K562 (cell line): ENCODE results near the gene COPS6. TPM values are rescaled to one million over a fixed set of nuclear protein-coding genes. Genes with fewer than 3 reads are reported as not detected.

Source experiments
- ATAC-seq: fragments of 200-7000 bp; cut with Tn5 transposase; 3 replicates; pipeline ENCODE4 v1.9.1; 2020; ENCODE audit warnings: moderate library complexity
- BruUV-seq: library from RNA; stranded (reverse); fragments of 400-500 nt; replicated peaks from 2 replicates; lab custom pipeline; 2021; lab: Mats Ljungman, UMichigan
- CTCF ChIA-PET: fragments of 300-600 bp; formaldehyde crosslinking; extraction: SDS; loops from one replicate; lab custom pipeline; 2021; ENCODE audit warnings: low intra/inter-chr PET ratio; lab: Yijun Ruan, JAX
- POLR2A ChIA-PET: fragments of 300-600, 350-650 bp; sonication (Branson Sonifier 250); formaldehyde crosslinking; extraction: SDS; loops from one replicate; lab custom pipeline; 2021; ENCODE audit warnings: antibody characterized with exemption, inconsistent platforms; lab: Yijun Ruan, JAX
- DNase-seq, 4 experiments: peaks; one replicate each; pipeline versions ENCODE4 v3.0.0 to v3.0.0-alpha.2; 2011 to 2018; ENCODE audit warnings: low spot score in 3 of 4, mixed read lengths in 3 of 4; ENCODE audit errors: extremely low read depth in 1 of 4
- FAIRE-seq: peaks from 2 replicates; lab custom pipeline; 2011; peaks lifted over from hg19 to GRCh38; lab: Jason Lieb, UNC
- H2AFZ ChIP-seq: 2 replicates; pipeline ENCODE4 v1.6.0; 2011; ENCODE audit warnings: low read depth, low read length, control low read depth, inconsistent platforms
- H3K27ac ChIP-seq: fragments of 200-600 bp; 3 replicates; pipeline ENCODE4 v1.8.0; 2011; ENCODE audit warnings: low read depth, mild to moderate bottlenecking, control low read depth, inconsistent platforms, low read length, moderate library complexity, mixed read lengths; ENCODE audit errors: extremely low read depth
- H3K27me3 ChIP-seq, 2 experiments: fragments of 300-600 bp in 1 of 2; 2 replicates in 1 of 2; 3 replicates in 1 of 2; pipeline versions ENCODE4 v1.6.0 to v1.8.0; 2011; ENCODE audit warnings: inconsistent platforms in 2 of 2, low read length in 2 of 2, mild to moderate bottlenecking in 1 of 2, mixed read lengths in 1 of 2, moderate library complexity in 1 of 2; ENCODE audit not compliant: control insufficient read depth in 2 of 2, insufficient read depth in 2 of 2
- H3K36me3 ChIP-seq: fragments of 300-600 bp; 3 replicates; pipeline ENCODE4 v1.8.0; 2011; ENCODE audit warnings: mild to moderate bottlenecking, low read length, inconsistent platforms; ENCODE audit not compliant: control insufficient read depth, insufficient read depth
- H3K4me1 ChIP-seq, 2 experiments: fragments of 200-600 bp in 1 of 2; replicated peaks in 1 of 2; 2 replicates in 1 of 2; 3 replicates in 1 of 2; pipeline versions ENCODE4 v1.5.1 to v1.8.0; 2011; ENCODE audit warnings: inconsistent platforms in 2 of 2, low read length in 2 of 2, mild to moderate bottlenecking in 1 of 2, mixed read lengths in 1 of 2, moderate library complexity in 1 of 2; ENCODE audit not compliant: control insufficient read depth in 2 of 2, insufficient read depth in 2 of 2
- H3K4me2 ChIP-seq: 2 replicates; pipeline ENCODE4 v1.6.1; 2011; ENCODE audit warnings: low read length, control low read depth, inconsistent platforms, mixed read lengths; ENCODE audit not compliant: insufficient read depth
- H3K4me3 ChIP-seq: fragments of 200-600 bp; sonication (generic), shearing (Covaris generic); 2 replicates; pipeline ENCODE4 v1.5.1; 2016; ENCODE audit warnings: control low read depth, inconsistent platforms
- H3K79me2 ChIP-seq: fragments of 200-600 bp; 3 replicates; pipeline ENCODE4 v1.8.0; 2011; ENCODE audit warnings: low read length, inconsistent platforms; ENCODE audit not compliant: control insufficient read depth, insufficient read depth
- H3K9ac ChIP-seq, 2 experiments: 2 replicates each; pipeline versions ENCODE4 v1.6.0 to v1.6.1; 2011; ENCODE audit warnings: low read depth in 2 of 2, low read length in 2 of 2, control low read depth in 1 of 2, inconsistent platforms in 1 of 2, mild to moderate bottlenecking in 1 of 2, mixed read lengths in 1 of 2; ENCODE audit not compliant: insufficient read depth in 1 of 2
- H3K9me1 ChIP-seq: one replicate; pipeline ENCODE4 v1.6.0; 2011; ENCODE audit warnings: inconsistent platforms, mild to moderate bottlenecking, low read length, moderate library complexity; ENCODE audit not compliant: control insufficient read depth, insufficient read depth
- H3K9me3 ChIP-seq: replicated peaks from 2 replicates; pipeline ENCODE4 v1.5.1; 2011; ENCODE audit warnings: low read depth, low read length, inconsistent platforms; ENCODE audit not compliant: control insufficient read depth, insufficient read depth
- H4K20me1 ChIP-seq: replicated peaks from 2 replicates; pipeline ENCODE4 v1.6.1; 2011; ENCODE audit warnings: low read length, inconsistent platforms, mixed read lengths; ENCODE audit not compliant: control insufficient read depth, insufficient read depth
- HDAC1 ChIP-seq, 2 experiments: fragments of 450-650 bp; IDR thresholded peaks; 2 replicates each; pipeline ENCODE4 v1.6.1; 2016 to 2017; ENCODE audit warnings: inconsistent platforms in 1 of 2, mild to moderate bottlenecking in 1 of 2, moderate library complexity in 1 of 2
- KAT2B ChIP-seq: IDR thresholded peaks from one replicate; pipeline ENCODE4 v1.6.1; 2012; ENCODE audit warnings: low read depth, mild to moderate bottlenecking, control low read depth, inconsistent platforms, low read length, moderate library complexity
- NFXL1 ChIP-seq: fragments of 450-650 bp; formaldehyde crosslinking; IDR thresholded peaks from 2 replicates; pipeline ENCODE4 v1.4.0; 2021; ENCODE audit warnings: mild to moderate bottlenecking
- NR2C2 ChIP-seq, 2 experiments: fragments of 200-800 bp in 1 of 2; sonication (Bioruptor generic) in 1 of 2; sonication (generic) in 1 of 2; formaldehyde crosslinking in 1 of 2; IDR thresholded peaks; 2 replicates each; pipeline versions ENCODE4 v1.6.1 to v1.8.0; 2016 to 2022; ENCODE audit warnings: mild to moderate bottlenecking in 1 of 2, missing compliant biosample characterization in 1 of 2, missing genetic modification characterization in 1 of 2, missing genetic modification reagents in 1 of 2
- POLR2AphosphoS5 ChIP-seq: IDR thresholded peaks from 2 replicates; pipeline ENCODE4 v1.6.1; 2011; ENCODE audit warnings: mild to moderate bottlenecking, low read depth, low read length, moderate library complexity; ENCODE audit not compliant: control insufficient read depth, insufficient read depth
- POU5F1 ChIP-seq: fragments of 150-350 bp; IDR thresholded peaks from 2 replicates; pipeline ENCODE4 v1.6.1; 2014; ENCODE audit warnings: borderline replicate concordance, low read length, low read depth, mild to moderate bottlenecking; ENCODE audit not compliant: partially characterized antibody
- RBFOX2 ChIP-seq: fragments of 200-400 bp; formaldehyde crosslinking; IDR thresholded peaks from 2 replicates; pipeline ENCODE4 v1.6.1; 2017; ENCODE audit warnings: low read depth, mild to moderate bottlenecking, low read length, moderate library complexity
- RBM22 ChIP-seq: fragments of 200-400 bp; formaldehyde crosslinking; IDR thresholded peaks from 2 replicates; pipeline ENCODE4 v1.6.1; 2018; ENCODE audit warnings: low read length, low read depth; ENCODE audit not compliant: poor library complexity, severe bottlenecking
- SMARCC2 ChIP-seq: fragments of 450-650 bp; IDR thresholded peaks from 2 replicates; pipeline ENCODE4 v1.6.1; 2017; ENCODE audit warnings: antibody characterized with exemption, moderate library complexity, mild to moderate bottlenecking, low read depth
- SPI1 ChIP-seq: IDR thresholded peaks from 2 replicates; pipeline ENCODE4 v1.6.1; 2011; ENCODE audit warnings: low read depth, low read length, control low read depth, borderline replicate concordance
- ZBTB1 ChIP-seq: sonication (generic); formaldehyde crosslinking; IDR thresholded peaks from 2 replicates; pipeline ENCODE4 v1.8.1; 2023; ENCODE audit warnings: missing genetic modification reagents, low read depth, mild to moderate bottlenecking, borderline replicate concordance
- ZC3H4 ChIP-seq: sonication (generic); formaldehyde crosslinking; IDR thresholded peaks from 2 replicates; pipeline ENCODE4 v1.9.0; 2021; ENCODE audit warnings: missing genetic modification reagents, borderline replicate concordance
- ZNF263 ChIP-seq: sonication (generic); formaldehyde crosslinking; IDR thresholded peaks from 2 replicates; pipeline ENCODE4 v1.8.0; 2022; ENCODE audit warnings: mild to moderate bottlenecking, missing genetic modification reagents, borderline replicate concordance
- ZZZ3 ChIP-seq: fragments of 450-650 bp; IDR thresholded peaks from 2 replicates; pipeline ENCODE4 v1.6.1; 2016; ENCODE audit warnings: antibody characterized with exemption, mild to moderate bottlenecking, moderate library complexity
- WGBS: fragments of 100-300 bp; shearing (Covaris generic); methylation state at CpG from one replicate; pipeline ENCODE4 v1.1.6; 2016; ENCODE audit warnings: low coverage, mixed read lengths; ENCODE audit not compliant: insufficient coverage; ENCODE audit errors: missing lambda C conversion rate; 5-methylcytosine and 5-hydroxymethylcytosine counted together
- in situ Hi-C: fragments of 300-500 bp; cut with MboI; formaldehyde crosslinking; loops from 4 replicates; pipeline ENCODE4 v1.15.0; 2018; ENCODE audit warnings: inconsistent platforms, mixed read lengths
- intact Hi-C: fragments of 100-400 bp; cut with micrococcal nuclease; formaldehyde crosslinking; loops from 2 replicates; pipeline ENCODE4 v1.14.2; 2022
- polyA plus RNA-seq, 8 experiments: library from polyadenylated mRNA; depleted of rRNA in 4 of 8; stranded (reverse) in 5 of 8; unstranded in 3 of 8; fragments of >200 nt; fragmentation: Nextera tagmentation in 2 of 8; fragmentation: Illumina TruSeq in 1 of 8; extraction: Ambion mirVana in 2 of 8; extraction: Trizol in 1 of 8; gene quantifications; 2 replicates each; pipeline versions ENCODE4 v1.2.1 to v1.2.3, GENCODE V29; 2011 to 2014; ENCODE audit warnings: inconsistent platforms in 1 of 8, missing spikeins in 1 of 8
- total RNA-seq, 7 experiments: library from RNA; depleted of rRNA in 6 of 7; stranded (reverse); fragments of >200 nt in 6 of 7; fragmentation: Illumina TruSeq in 2 of 7; extraction: Trizol in 2 of 7; gene quantifications; 2 replicates each; pipeline versions ENCODE4 v1.2.1 to v1.2.3, GENCODE V29; 2011 to 2021; ENCODE audit warnings: low replicate concordance in 1 of 7
- TF ChIP-seq, protein P1 (sequence below): fragments of 450-650 bp; formaldehyde crosslinking; IDR thresholded peaks from 2 replicates; pipeline ENCODE4 v1.4.0; 2022; ENCODE audit warnings: mild to moderate bottlenecking, moderate library complexity
- TF ChIP-seq, protein P2 (sequence below): fragments of 450-650 bp; formaldehyde crosslinking; IDR thresholded peaks from 2 replicates; pipeline ENCODE4 v1.4.0; 2020; ENCODE audit warnings: mild to moderate bottlenecking, mixed read lengths

The COPS6 gene
- total and polyA plus RNA-seq, 9 of the 15 experiments (the other 6 are each of a cell fraction or from before 2014, with no cell fraction given), result 63.0 to 331 (median 168) TPM

DNA sequence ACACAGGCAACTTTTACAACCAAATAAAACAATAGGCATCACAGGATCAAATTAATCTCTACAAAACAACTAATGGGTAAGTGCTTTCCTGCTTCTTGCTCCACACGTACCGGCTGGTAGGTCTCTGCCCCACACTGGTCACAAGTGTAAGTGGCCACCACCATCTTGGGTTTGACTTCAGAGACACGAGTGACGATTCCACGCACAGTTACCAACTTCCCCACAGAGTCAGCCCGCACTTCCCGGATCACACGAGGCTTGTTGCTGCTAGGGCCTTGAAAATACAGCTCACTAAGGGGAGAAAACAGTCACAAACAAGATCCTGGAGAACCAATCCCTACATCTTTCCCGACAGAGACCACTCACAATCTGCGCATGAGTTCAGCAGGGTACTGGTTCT, 10.1 kb downstream of the COPS6 start:
- in situ Hi-C loops, result no loop called here
- H3K27ac ChIP-seq, result no peak overlapping the region
- peaks cover 74% of the 10 kb centered on the region for H3K36me3 ChIP-seq
- no peaks in the 10 kb centered on the region for H3K9me3 ChIP-seq
- intact Hi-C loops, result no loop called here
- POLR2A ChIA-PET, result interaction anchor here (1.1 to 4.6 kb wide), 3 partner anchors 9 to 18 kb away, joined by 4 to 115 read pairs (median 4); partner anchors contain the start of gene COPS6
- no peak overlapping the region for H3K4me2 ChIP-seq
- H2AFZ ChIP-seq, result no peak overlapping the region
- CTCF ChIA-PET, result no interaction called here
- H3K27me3 ChIP-seq, result no peaks in the 10 kb centered on the region
- H3K9me1 ChIP-seq, result peaks cover 3% of the 10 kb centered on the region
- 94% methylated on average over 10 of the region's 10 CpGs for WGBS
- H3K4me3 ChIP-seq, result no peak overlapping the region
- H3K9ac ChIP-seq, result peak overlapping the region in 1 of 2 experiments; percentile 7; a peak in 1 of 4 replicates
- ATAC-seq, result no peak
- no peak for FAIRE-seq
- peaks cover 40% of the 10 kb centered on the region for H4K20me1 ChIP-seq
- DNase-seq, result no peak
- BruUV-seq, result TSS peak; percentile 39
- TF ChIP-seq POLR2AphosphoS5 (peak; percentile 14; the same call in 1 of the 2 replicates), RBFOX2 (peak; percentile 62; the same call in 1 of the 2 replicates), ZZZ3 (no peak), SPI1 (0 out of 2 replicates have a peak, but pooled peaks have one; percentile 1), KAT2B (no peak), ZNF263 (CRISPR knock-in tag) (no peak), ZBTB1 (CRISPR knock-in tag) (no peak), HDAC1 (IDR thresholded peaks at IDR 0.05) (no peak), RBM22 (no peak), POU5F1 (no peak), NFXL1 (CRISPR knock-in tag) (no peak), SMARCC2 (no peak), NR2C2 (CRISPR knock-in tag; IDR thresholded peaks at IDR 0.05) (0 out of 2 replicates have a peak, but pooled peaks have one; percentile 19), NR2C2 (tag; IDR thresholded peaks at IDR 0.05) (no peak), ZC3H4 (CRISPR knock-in tag) (no peak)
- TF ChIP-seq, protein P1, sequence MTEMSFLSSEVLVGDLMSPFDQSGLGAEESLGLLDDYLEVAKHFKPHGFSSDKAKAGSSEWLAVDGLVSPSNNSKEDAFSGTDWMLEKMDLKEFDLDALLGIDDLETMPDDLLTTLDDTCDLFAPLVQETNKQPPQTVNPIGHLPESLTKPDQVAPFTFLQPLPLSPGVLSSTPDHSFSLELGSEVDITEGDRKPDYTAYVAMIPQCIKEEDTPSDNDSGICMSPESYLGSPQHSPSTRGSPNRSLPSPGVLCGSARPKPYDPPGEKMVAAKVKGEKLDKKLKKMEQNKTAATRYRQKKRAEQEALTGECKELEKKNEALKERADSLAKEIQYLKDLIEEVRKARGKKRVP (CRISPR knock-in tag), result no peak
- TF ChIP-seq, protein P2, sequence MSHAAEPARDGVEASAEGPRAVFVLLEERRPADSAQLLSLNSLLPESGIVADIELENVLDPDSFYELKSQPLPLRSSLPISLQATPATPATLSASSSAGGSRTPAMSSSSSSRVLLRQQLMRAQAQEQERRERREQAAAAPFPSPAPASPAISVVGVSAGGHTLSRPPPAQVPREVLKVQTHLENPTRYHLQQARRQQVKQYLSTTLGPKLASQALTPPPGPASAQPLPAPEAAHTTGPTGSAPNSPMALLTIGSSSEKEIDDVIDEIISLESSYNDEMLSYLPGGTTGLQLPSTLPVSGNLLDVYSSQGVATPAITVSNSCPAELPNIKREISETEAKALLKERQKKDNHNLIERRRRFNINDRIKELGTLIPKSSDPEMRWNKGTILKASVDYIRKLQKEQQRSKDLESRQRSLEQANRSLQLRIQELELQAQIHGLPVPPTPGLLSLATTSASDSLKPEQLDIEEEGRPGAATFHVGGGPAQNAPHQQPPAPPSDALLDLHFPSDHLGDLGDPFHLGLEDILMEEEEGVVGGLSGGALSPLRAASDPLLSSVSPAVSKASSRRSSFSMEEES (CRISPR knock-in tag), result no peak
- TF ChIP-seq, all 486 proteins: peak for 4
- Histone ChIP-seq H3K79me2 (peaks cover 60% of the 10 kb centered on the region), H3K4me1 (peaks cover 9 to 41% of the 10 kb centered on the region in 2 experiments; a peak in 4 of 5 replicates)
